Effector memory CD4-positive, alpha-beta T cell (primary cell): ENCODE measurements around the gene CSK.
"Not testable (repeated sequence)": the region's sequence is repeated elsewhere in the genome, so short reads cannot be mapped to it uniquely, and the experiment has no call there.

Experiments
- DNase-seq, 3 donors: peaks; one replicate each; pipeline ENCODE4 v3.0.0-alpha.2; 2020
- H3K27ac ChIP-seq: 2 replicates; pipeline ENCODE4 v1.7.0; 2013; ENCODE audit warnings: mild to moderate bottlenecking, low read length, moderate library complexity; ENCODE audit not compliant: insufficient read depth, poor library complexity, severe bottlenecking
- H3K27me3 ChIP-seq: replicated peaks from 2 replicates; pipeline ENCODE4 v1.7.0; 2013; ENCODE audit warnings: mild to moderate bottlenecking, low read length; ENCODE audit not compliant: insufficient read depth, control insufficient read depth, poor library complexity, severe bottlenecking
- H3K36me3 ChIP-seq: 2 replicates; pipeline ENCODE4 v1.7.0; 2013; ENCODE audit warnings: mild to moderate bottlenecking, low read length, moderate library complexity; ENCODE audit not compliant: control insufficient read depth, insufficient read depth
- H3K4me1 ChIP-seq: 2 replicates; pipeline ENCODE4 v1.7.0; 2013; ENCODE audit warnings: low read length, mild to moderate bottlenecking; ENCODE audit not compliant: control insufficient read depth, insufficient read depth, poor library complexity, severe bottlenecking
- H3K4me3 ChIP-seq: 2 replicates; pipeline ENCODE4 v1.7.0; 2013; ENCODE audit warnings: low read length, low read depth, mild to moderate bottlenecking; ENCODE audit not compliant: insufficient read depth, poor library complexity, severe bottlenecking
- H3K9me3 ChIP-seq: 2 replicates; pipeline ENCODE4 v1.7.0; 2013; ENCODE audit warnings: mild to moderate bottlenecking, low read length, moderate library complexity; ENCODE audit not compliant: control insufficient read depth

CSK gene

DNA sequence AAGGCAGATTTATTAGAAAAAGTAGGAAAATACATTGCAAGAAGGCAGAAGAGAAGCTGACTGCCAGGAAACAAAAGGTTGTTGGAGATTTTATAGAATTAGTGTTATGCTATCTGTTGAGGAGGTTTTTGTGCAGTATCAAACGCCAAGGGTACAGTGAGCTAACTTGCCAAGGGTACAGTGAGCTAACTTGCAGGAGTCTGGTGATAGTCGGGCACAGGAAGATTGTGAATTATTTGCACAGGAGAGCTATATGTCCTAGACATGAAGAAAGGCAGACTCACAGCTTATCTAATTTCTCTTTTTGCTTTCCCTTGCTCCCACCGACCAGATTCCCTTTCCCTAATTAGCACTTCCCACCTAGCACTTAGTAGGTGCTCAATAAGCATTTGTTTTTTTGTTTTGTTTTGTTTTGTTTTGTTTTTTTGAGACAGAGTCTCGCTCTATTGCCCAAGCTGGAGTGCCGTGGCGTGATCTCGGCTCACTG lies 2.7 kb upstream of the CSK start:
- Histone ChIP-seq H3K4me1 (peaks cover 61% of the 10 kb centered on the region), H3K36me3 (no peaks in the 10 kb centered on the region), H3K4me3 (no peak overlapping the region), H3K9me3 (no peaks in the 10 kb centered on the region), H3K27me3 (no peaks in the 10 kb centered on the region), H3K27ac (peak overlapping the region; percentile 90)
- no peak for DNase-seq

DNA sequence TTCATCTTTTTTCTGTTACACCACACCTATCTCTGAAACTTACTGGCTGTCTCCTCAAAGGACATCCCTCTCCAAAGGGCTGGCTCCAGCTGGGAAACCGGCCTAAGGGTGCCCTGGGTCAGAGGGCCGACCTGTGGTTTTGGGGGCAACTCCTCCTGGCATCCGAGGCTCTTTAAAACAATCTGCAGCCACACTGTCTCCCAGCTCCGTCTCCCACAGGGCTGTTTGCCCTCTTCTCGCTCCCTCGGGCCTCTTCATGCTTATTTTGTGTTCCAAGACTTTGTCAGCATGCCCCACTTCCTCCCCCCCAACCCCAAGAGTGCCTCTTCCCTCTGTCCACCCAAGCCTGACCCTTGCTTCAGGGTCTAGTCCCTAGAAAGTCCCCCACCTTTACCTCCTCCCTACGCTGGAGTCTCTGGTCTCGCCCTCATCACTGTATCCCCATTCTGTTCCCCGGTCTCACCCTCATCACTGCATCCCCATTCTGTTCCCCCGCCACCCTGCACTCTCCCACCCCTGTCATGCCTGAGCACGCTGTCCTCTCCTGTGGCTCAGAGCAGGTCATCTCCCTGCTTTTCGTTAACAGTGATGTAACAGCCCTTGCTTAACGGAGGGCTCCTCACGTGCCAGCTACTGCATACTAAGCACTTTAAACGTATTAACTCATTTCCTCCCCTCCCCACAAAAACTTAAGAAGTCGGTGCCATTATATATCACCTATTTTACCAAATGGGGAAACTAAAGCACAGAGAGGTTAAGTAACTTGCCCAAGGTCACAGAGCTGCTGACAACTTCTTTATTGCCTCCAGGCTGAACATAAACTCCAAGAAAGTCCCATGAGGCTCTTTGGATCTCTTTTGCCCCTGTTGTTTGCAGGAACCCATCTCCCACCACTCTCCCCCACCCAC lies 1.1 kb upstream of the CSK start:
- Histone ChIP-seq H3K36me3 (no peaks in the 10 kb centered on the region), H3K9me3 (no peaks in the 10 kb centered on the region), H3K27ac (peak overlapping the region; percentile 90), H3K4me3 (peak overlapping the region; percentile 61), H3K27me3 (no peaks in the 10 kb centered on the region), H3K4me1 (peaks cover 76% of the 10 kb centered on the region)
- DNase-seq = peak in 2 of 3 donors; percentile 33 to 37

DNA sequence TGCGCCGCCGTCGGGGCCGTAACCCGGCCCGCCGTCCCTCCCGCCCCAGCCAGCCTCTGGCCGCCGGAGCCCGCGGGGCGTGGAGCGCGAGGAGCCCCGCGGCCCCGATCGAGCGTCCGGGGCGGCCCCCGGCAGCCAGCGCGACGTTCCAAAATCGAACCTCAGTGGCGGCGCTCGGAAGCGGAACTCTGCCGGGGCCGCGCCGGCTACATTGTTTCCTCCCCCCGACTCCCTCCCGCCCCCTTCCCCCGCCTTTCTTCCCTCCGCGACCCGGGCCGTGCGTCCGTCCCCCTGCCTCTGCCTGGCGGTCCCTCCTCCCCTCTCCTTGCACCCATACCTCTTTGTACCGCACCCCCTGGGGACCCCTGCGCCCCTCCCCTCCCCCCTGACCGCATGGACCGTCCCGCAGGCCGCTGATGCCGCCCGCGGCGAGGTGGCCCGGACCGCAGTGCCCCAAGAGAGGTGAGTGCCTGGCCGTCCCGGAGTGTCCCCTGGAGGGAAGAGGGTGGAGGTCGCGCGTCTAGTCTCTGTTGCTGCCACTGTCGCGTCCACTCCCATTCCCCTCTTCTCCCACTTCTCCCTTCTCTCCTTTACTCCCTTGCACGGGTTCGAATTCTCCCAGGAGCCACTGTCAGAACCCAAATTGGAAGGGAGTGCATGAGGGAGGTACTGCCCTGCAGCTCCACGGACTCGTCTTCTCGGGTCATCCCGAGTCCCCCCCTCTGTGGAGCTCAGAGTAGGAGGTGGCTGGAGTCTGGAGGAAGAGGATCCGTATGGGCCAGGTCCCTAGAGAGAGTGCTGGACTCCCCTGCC lies 585 bp downstream of the CSK start:
- Histone ChIP-seq H3K36me3 (no peaks in the 10 kb centered on the region), H3K27me3 (no peaks in the 10 kb centered on the region), H3K9me3 (no peaks in the 10 kb centered on the region), H3K4me1 (peaks cover 77% of the 10 kb centered on the region), H3K27ac (peak overlapping the region; percentile 90), H3K4me3 (peak overlapping the region; percentile 99)
- peak; percentile 48 to 64 (median 50) for DNase-seq

DNA sequence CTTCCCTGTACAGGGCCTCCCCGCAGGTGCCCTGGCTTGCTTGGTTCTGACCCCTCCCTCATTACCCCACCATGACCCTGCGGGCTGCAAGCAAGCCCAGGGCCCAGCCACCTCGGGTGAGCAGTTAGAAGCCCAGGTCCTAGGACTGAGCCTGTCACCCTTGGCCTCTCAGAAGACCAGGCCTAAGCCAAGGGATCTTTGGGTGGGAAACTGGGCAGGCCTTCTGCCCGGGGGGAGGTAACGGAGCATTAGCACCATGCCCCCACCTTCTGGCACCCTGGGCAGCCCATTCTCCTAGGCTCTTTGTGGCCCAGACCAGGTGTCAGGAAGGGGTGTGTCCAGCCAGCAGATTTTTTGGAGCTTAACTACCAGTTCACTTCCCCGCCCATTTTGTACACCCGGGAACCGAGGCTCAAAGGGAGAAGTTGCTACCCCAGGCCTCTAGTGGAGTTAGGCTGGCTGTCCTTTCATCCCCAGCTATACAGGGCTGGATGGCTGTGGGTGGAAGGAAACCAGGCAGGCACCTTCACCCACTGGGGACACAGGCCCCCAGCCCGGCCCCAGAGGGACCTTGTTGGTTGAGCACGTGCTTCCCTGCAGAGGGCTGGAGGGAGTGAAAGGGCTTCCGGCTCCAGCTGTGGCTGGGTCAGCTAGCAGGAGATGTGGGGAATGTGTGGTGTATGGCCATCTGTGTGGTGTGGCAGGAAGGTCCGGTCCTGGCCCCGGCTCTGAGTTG lies 1.4 kb downstream of the CSK start:
- peak overlapping the region; percentile 90 for H3K27ac ChIP-seq
- no peaks in the 10 kb centered on the region for H3K9me3 ChIP-seq
- no peaks in the 10 kb centered on the region for H3K36me3 ChIP-seq
- H3K4me1 ChIP-seq = peaks cover 77% of the 10 kb centered on the region
- DNase-seq = no peak
- H3K4me3 ChIP-seq = peak overlapping the region; percentile 99
- no peaks in the 10 kb centered on the region for H3K27me3 ChIP-seq

DNA sequence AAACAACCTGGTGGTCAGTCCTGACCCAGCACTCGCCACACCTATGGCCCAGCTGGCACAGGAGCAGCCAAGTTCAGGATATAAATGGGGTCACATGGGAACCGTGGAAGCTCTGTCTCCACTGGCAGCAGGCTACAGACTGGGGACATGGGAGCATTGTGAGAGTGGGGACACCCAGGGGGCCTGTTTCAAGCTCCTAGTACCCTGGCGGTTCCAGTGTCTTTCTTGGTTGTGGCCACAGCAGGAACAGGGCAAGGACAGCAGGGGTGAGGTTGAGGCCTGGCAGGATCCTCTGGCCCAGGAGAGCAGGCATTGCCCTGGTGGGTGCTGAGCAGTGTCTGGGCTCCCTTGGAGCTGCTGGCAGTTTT lies 1.9 kb downstream of the CSK start:
- Histone ChIP-seq H3K27ac (peak overlapping the region; percentile 90), H3K9me3 (no peaks in the 10 kb centered on the region), H3K27me3 (no peaks in the 10 kb centered on the region), H3K4me3 (peak overlapping the region; percentile 99), H3K4me1 (peaks cover 77% of the 10 kb centered on the region), H3K36me3 (no peaks in the 10 kb centered on the region)
- DNase-seq = no peak

DNA sequence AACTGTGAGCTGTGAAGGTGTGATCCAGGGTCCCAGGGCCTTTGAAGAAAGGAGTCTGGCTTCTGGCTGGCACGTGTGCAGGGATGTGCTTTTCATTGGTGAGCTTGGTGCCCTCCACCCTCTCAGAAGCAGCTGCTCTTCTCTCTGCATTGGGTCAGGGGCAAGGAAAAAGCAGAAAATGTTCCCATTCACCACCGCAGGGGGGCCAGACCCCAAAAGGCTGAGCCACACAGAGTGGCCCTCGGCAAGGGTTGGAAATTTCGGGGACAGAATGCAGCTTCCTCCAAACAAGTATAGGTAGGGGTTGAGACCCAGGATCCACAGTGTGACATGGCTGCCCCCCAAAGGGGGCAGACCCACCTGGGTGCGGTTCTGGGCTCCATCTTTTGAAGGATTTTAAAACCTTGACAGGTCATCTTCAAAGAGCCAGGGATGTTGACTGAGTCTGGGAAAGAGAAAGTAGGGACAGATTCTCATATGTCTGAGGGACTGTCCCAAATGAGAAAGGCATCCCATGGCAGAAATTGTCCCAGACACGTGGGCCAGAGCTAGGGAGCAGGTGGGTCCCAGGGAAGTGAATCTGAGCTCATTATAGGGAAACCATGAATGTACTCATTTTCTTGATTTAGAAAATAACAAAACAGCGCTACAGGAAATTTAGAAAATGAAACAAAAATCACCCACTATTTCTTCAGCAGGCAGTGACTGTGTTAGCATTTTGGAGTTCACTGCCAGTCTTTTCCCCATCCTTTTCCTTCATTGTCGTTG lies 2.7 kb downstream of the CSK start:
- H3K4me1 ChIP-seq = peaks cover 83% of the 10 kb centered on the region
- DNase-seq = no peak
- peak overlapping the region; percentile 99 for H3K4me3 ChIP-seq
- H3K27me3 ChIP-seq = no peaks in the 10 kb centered on the region
- peak overlapping the region; percentile 90 for H3K27ac ChIP-seq
- H3K36me3 ChIP-seq = no peaks in the 10 kb centered on the region
- no peaks in the 10 kb centered on the region for H3K9me3 ChIP-seq

DNA sequence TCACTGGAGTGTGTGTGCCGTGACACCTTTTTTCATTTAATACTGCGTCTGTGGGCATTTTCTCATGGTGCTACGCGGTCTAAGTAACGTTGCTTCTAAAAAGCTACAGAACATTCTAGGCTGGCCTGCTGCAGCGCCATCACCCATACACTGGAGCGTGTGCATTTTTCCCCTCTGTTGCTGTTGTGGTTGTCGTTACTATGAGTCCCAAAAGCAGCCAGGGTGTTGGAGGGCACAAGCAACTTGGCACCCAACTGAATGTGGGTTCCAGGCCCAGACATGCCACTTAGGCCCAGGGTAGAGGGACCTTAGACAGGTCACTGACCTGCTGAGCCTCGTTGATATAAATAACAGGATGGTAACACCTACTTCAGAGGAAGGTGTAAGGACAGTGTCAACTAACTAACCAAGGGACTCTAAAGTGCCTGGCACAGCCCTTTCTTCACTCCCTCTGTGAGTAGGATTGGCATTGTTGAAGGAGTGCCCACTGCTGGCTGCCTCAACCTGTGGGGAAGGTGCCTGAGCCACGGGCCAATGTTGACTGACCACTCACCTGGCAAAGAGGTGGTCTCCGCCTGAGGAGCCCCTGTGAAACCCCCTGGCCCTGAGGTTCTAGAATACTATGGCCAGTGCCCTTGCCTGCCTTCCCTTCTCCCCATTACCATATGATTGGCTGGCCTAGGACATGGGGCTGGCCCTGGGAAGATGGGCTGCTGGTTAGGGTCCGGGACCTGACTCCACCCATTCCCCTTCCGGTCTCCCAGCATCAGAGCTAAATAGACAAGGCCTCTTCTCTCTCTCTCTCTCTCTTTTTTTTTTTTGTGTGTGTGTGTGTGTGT lies 3.5 kb downstream of the CSK start:
- Histone ChIP-seq H3K4me3 (peak overlapping the region; percentile 99), H3K9me3 (no peaks in the 10 kb centered on the region), H3K27me3 (no peaks in the 10 kb centered on the region), H3K27ac (peak overlapping the region; percentile 90), H3K36me3 (no peaks in the 10 kb centered on the region), H3K4me1 (peaks cover 83% of the 10 kb centered on the region)
- no peak for DNase-seq

DNA sequence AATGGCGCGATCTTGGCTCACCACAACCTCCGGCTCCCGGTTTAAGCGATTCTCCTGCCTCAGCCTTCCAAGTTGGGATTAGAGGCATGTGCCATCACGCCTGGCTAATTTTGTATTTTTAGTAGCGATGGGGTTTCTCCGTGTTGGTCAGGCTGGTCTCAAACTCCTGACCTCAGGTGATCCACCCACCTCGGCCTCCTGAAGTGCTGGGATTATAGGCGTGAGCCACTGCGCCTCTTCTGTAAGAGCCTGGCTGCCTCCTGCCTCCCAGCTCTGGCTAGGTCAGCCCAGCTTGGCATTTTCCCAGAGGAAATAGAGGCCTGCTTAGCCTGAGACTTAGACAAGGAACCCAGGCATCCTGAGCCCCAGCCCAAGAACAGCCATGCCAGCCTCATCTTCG lies 4.2 kb downstream of the CSK start:
- not testable (repeated sequence) for DNase-seq, H3K9me3 ChIP-seq, H3K27me3 ChIP-seq, H3K36me3 ChIP-seq
- peak overlapping the region; percentile 99 for H3K4me3 ChIP-seq
- peaks cover 83% of the 10 kb centered on the region for H3K4me1 ChIP-seq
- H3K27ac ChIP-seq = peak overlapping the region; percentile 90
